ENCODE measurements around the gene ARL13A.
"Not testable (repeated sequence)": the region's sequence is repeated elsewhere in the genome, so short reads cannot be mapped to it uniquely, and the experiment has no call there.

ARL13A gene

DNA sequence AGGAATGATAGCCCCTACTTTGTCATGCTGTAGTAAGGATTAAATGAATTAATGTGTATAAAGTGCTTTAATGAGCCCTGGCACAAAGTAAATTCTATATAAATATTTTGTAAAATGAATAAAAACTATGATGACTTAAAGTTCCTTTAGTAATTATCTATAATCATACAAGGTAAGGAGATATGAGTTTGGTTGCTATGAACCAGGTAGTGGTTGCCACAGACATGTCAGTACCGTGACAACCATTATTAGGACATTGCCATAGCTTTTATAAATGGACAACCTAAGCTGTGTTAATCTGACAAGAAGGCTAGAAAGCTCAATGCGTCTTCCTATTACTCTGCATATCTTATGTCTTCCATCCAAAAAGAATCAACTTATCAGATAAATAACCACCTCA, at the start of gene ARL13A:
ARL13A (plus strand) TSS at position 301 of the 400 bp plus-strand sequence. CDS start 3,982 bp downstream, outside the sequence.
- DNase-seq (no peak), ATAC-seq (no peak)

DNA sequence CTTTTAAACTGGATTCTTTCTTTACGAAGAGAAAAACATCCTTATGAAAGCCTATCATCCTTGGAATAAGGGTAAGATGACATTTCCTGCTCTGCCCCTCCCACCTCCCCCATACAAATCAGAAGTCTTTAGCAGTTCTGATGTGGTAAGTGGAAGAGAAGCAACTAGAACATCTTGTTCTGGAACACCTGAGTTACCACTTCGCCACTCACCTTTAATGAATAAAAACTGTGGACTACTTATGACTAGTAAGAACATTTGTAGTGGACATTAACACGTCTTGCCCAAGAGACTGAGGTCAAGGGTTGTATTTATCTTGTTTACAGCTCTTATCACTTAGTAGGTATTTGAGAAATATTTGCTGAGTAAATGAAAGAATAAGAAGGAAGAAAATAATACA, 45.1 kb upstream of the ARL13A start:
- no peak for DNase-seq
- no peak for ATAC-seq

DNA sequence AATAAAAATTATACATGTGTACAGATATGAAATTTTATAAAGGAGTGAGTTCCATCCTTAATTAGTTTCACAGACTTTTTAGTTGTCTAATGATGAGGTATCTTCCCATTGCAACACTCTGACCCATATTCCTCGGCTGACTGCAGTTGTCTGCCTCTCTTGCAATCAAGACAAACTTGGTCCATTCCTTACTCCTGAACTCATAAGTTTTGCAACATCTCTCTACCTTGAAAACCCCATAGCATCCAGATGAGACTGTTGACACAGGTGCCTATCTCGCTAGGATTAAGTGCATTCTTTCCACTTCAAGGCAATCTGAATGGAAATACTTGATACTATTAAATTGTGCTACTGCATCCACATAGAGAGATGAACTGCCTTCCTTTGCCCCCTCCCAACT, 43.1 kb upstream of the ARL13A start:
- ATAC-seq (no peak), DNase-seq (no peak)

DNA sequence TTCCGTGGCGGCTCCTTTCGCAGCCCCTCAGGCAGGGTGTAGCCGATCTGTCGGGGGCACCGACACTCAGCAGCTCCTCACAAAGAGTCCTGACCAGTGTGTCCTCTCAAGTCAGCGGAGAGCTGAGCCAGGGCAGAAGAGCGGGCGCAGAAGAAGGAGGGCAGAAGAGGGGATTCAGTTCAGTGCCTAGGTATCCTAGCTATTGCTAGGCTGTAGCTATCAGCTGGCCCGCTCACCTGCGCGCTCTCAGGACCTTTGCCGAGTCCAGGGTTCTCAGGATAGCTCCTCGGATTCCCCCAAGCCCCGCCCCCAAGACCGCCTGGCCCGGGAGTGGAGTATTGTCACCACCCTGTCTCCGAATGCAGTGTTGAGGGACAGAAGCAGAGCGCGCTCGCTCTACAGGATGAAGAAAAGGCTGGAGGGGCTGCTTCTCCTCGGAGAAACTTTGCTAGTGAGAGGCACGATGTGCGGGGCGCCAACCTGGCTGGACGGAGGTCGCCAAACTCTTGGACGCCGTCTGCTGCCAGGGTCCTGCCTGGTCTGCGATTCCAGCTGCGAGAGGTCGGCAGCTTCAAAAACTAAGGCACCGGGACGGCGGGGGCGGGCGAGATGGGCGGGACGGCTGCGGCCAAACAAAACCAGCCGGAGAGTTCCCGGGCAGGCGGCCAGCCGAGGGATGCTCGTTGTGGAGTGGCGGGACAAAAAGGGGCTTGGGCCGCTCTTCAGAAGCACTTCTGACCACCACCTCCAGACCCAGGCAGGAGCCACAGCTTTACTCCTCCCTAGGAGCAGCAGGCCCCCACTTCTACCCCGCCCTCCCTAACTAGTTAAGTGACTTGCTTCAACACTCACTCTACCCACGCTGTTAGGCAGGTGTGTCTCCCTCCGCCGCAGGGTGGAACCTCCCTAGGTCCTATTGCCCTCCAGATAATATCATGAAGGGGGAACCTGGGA, 40.6 kb upstream of the ARL13A start, which contains the start of gene XKRX:
XKRX (minus strand) TSS at position 258 of the 954 bp plus-strand sequence. CDS start 613 bp downstream, outside the sequence.
- DNase-seq (peak; percentile 41), ATAC-seq (peak; percentile 84)

DNA sequence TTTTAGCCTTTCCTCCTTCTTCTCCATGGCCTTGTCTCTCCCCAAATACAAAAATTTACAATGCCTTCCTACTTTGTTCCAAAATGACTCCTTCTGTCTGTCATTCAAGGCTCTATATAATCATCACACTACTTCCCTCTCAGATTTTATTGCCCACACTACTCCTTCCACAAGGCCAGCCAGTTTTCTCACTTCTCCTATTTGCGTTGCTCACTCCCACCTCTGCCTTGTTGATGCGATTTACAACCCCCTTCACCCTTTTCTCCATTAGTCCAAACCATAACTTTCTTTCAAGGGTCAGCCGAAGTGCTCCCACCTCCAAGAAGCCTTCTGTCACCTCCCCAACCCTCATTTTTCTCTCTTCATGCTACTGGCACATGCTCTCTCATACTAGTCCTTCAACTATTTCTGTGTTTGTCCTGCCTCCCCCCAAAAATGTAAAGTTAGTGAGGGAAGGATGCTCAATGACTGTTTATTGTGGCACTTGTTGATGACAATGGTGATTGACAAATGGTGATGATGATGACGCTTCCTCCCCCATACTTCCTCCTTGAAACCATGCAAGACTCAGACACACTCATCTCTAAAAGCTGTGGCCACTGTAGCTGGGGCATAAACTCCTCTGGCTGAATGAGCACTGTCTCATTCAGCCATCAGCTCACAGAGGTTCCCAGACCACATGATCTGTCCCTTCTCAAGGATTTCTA, 38.1 kb upstream of the ARL13A start:
- ATAC-seq (peak; percentile 70), DNase-seq (no peak)

DNA sequence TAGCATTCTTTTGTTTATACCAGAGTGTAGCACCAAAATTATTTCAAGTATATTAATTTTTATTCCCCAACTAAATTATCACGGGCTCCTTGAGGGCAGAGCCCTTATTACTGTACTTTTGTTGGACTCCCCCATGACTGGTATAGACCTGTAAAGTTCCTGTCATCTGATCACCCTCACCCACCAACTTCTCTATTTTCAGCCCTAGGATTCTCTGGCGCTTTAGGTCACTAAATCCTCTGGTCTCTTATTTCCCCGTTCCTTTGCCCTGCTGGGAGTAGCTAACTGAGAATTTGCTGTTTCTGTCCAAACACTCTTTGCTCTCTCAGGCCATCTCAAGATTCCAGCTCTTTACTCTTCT, 37.6 kb upstream of the ARL13A start:
- ATAC-seq (no peak), DNase-seq (no peak)

DNA sequence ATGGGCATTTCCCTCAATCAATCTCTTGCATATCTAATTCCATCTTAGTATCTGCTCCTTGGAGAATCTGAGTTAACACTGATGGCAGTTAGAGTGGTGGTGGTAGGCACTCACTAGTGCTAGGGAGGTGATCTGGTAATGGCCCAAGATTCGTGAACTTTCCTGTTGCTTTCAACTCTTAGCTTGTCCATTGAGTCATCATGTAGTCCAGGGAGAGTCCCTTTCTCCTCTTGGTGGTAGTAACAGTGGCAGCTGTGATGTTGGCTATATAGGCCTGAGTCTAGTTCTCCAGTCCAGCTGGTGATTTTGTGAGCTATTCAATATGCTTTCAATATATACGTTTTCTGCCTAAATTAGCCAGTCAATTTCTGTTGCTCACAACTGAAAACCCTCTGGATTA, 33.7 kb upstream of the ARL13A start:
- ATAC-seq (peak; percentile 28), DNase-seq (no peak)

DNA sequence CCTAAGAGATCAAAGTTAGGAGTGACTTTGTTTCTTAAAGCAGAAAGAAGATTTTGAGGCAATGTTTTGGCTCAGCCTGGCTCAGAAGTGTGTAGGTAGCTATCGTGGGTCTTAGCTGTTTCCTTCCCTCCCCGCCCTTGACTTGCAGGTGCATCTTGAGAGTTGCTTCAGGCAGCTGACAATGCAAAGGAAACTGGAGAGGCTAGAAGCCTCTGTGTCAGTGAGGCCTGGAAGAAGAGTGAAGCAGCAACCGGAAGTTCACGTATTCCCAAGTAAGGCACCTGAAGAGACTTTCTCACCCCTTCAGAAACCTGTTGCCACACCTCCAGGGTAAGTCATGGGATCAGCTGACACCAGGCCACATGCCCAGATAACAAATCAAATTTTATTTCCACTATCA, 30.2 kb upstream of the ARL13A start:
- no peak for ATAC-seq
- DNase-seq, result no peak

DNA sequence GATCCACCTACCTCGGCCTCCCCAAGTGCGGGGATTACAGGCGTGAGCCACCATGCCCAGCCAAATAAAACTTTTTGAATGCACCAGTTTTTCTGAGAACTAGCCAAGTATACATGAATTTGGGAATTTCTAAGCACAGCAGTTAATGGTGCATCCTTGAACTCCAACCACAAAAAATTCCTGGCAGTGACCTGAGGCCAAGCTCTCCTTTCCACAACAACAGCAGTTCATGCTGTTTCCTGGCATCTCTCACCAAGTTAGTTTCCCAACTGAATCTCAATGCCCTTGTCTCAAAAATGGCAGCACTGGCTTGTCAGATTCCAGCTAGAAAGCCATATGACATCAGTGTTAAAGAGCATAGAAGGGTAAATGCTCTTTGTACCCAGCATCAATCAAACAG, 24.9 kb upstream of the ARL13A start:
- DNase-seq, result no peak
- ATAC-seq, result no peak

DNA sequence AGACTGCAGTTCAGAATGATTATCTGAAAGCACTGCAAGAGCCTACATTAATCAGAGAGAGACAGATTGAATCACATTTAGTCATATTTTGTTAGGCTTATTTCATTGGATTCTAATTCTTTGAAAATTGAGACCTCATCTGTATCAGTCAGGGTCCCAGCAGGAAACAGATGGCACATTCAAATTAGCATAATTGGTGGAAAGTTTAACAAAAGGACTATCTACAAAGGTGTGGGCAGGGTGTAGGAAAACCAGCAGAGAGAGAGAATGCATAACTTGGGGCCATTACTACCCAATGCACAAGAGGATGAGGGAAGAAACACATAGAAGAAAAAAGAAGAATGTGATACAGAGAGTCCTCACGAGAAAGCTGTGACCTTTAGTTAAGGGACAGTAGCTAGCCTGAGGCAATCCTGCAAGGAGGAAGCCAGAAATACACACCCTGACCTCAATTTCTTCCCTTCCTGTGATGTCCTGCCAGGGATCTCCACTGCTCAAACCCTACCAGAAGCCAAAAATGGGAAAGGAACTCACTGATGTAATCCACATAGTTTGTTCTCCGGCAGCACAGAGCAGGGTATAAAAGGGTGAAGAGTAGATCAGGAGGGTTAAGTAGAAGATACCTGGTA, 23.1 kb upstream of the ARL13A start:
- DNase-seq (no peak), ATAC-seq (no peak)

DNA sequence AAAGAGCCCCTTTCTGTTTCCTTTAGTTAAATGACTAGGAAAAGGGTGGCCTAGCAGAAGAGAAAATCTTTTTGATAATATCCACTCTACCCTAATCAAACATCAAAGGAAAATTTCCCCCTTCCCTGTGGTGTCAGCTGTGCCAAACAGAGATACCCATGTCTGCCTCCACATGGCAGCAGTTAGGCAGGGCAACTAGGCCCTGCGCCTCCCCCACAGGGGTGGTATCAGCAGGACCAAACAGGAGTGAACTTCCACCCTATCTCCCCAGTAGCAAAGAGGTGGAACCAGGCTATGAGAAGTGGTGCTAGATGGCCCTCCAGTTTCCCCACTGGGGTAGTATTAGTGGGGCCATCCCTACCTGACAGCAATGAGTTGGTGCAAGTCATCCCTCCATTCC, 21.0 kb upstream of the ARL13A start:
- no peak for DNase-seq
- no peak for ATAC-seq

DNA sequence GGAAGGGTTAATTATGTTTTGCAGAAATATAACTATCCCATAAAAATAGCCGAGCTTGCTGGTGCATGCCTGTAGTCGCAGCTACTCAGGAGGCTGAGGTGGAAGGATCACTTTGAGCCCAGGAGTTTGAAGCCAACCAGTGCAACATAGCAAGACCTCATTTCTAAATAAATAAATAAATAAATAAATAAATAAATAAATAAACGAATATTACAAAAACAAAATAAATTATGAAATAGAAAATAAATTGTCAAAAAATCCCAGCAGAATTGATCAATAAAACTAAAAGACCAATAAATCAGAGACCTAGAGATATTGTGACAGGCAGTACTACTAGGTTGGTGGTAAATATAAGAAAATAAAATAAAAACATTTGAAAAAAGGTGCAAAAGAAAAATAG, 6.7 kb upstream of the ARL13A start:
- DNase-seq (no peak), ATAC-seq (no peak)

DNA sequence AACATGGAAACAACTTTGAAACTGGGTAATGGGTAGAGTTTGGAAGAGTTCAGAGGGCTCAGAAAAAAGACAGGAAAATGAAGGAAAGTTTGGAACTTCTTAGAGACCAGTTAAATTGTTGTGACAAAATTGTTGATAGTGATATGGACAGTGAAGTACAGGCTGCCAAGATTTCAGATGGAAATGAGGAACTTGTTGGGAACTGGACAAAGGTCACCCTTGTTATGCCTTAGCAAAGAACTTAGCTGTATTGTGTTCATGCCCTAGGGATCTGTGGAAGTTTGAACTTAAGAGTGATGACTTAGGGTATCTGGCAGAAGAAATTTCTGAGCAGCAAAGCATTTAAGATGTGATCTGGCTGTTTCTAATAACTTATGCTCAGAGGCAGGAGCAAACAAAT, 5.1 kb upstream of the ARL13A start:
- DNase-seq (no peak), ATAC-seq (no peak)

DNA sequence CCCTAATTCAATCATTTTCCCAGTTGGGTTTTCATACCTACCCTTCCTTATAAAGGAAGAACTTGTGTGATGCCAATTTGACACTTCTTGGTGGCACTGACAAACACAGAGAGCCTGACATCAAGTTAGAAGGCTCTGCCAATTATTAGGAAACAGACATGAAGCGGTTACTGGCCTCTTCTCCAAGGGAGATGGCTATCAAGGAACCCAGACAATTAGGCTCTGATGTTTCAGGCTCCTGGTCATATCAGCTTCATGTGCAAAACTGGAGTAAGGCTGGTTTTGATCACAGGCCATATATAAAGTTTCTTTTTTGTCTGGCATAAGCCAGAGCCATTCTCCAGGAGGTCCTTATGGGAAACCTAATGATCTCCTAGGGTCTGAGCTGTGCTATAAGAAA, 428 bp downstream of the ARL13A start:
- ATAC-seq, result no peak

DNA sequence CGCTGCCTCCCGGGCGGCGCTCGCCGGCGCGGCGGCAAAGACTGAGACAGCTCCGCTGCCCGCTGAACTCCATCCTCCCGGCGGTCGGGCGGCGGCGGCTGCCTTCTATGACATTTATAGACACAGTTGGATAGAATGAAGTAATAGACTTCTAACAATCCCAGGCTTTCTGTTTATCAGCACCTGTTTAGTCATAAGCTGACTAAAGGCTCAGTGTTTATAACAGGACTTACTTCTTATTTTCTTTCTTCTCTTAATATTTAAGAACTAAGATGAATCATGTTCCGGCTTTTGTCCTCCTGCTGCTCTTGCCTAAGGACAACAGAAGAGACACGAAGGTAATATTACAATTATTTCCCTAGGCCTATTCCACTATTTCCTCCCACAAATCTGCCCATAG, 3.9 kb downstream of the ARL13A start:
- ATAC-seq (no peak), DNase-seq (no peak)

More for the DNA sequence above, 428 bp downstream of the ARL13A start:
- DNase-seq, result no peak

DNA sequence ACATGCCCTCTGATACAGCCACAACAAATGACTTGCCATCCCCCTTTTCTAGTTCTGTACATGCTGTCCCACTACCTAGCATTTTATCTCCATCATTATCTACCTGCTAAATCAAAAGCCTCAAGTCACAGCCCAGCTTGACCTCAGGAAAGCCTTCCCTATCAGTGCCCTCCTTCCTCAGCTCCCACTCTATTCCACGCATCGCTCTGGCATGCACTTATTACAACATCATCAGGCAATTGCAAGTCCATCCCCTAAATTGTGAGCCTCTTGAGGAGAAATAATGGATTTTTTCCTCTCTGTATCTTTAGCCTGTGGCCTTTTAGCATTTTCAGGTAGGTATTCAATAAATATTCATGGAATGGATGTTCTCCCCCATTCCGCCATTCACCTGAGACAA, 5.7 kb downstream of the ARL13A start:
- DNase-seq (no peak), ATAC-seq (no peak)

DNA sequence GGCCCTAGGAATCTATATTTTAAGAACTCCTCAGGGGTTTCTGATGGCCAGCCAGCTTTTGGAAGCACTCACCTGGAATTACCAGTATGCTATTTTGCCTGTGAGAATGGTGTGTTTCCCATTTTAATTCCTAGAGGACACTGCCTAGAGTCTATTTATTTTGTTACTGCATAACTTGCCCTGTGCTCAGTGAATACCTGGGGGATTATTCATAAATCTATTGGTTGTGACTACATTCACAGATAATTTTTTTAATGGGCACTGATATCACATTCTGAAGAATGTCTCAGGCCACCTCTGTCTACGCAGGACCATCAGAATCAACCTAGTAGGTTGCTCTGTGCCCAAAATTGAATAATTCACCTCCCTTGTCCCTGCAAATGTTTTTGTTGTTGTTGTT, 6.7 kb downstream of the ARL13A start:
- ATAC-seq (no peak), DNase-seq (no peak)

DNA sequence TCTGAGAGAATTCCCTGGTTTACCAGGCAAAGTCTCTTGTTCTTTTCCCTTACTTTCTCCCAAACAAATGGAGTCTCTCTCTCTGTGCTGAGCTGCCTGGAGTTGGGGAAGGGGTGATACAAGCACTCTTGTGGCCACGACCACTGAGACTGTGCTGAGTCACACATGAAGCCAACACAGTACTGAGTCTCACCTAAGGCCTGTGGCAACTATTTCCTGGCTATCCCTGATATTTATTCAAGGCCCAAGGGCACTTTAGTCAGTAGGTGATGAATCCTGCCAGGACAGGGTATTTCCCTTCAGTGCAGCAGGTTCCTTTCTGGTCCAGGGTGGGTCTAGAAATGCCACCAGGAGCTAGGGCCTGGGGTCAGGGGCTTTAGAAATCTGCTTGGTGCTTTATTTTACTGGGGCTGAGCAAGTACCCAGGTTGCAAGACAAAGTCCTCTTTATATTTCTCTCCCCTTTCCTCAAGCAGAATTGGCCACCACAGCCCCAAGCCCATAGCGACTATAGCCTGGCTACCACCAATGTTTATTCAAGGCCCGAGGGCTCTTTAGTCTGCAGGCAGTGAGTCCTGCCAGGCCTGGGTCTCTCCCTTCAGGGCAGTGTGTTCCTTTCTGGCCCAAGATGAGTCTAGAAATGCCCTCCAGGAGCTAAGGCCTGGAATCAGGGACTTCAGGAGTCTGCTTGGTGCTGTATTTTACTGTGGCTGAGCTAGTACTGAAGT, 10.5 kb downstream of the ARL13A start:
- no peak for ATAC-seq
- no peak for DNase-seq

DNA sequence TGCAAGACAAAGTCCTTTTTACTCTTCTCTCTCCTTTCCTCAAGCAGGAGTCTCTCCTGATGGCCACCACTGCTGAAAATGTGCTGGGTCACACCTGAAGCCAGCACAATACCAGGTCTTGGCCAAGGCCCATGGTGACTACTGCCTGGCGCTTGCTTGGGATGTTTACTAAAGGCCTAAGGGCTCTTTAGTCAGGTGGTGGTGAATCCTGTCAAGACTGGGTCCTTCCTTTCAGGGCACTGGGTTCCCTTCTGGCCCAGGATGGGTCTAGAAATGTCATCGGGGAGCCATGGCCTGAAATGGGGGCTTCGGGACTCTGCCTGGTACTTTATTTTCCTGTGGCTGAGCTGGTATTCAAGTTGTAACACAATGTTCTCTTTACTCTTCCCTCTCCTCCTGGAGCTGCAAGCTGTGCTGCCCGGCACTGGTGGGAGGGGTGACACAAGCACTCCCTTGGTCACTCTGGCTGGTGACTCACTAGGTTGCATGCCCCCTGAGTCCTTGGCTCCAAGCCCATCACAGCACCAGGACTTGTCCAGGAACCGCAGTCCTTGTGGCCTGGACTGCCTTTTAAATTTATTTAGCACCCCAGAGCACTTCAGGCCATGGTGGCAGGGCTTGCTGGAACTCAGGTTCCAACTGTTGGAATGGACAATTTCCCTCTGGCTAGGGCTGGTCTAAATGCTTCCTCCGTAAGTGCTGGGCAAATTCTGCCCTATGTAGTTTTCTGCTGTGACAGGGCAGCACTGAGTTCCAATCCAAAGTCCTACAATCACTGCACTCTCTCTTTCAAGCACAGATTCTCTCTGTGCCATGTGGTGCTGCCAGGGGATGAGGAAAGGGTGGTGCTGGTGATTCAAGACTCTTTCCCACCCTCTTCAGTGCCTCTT, 11.3 kb downstream of the ARL13A start:
- DNase-seq, result no peak

DNA sequence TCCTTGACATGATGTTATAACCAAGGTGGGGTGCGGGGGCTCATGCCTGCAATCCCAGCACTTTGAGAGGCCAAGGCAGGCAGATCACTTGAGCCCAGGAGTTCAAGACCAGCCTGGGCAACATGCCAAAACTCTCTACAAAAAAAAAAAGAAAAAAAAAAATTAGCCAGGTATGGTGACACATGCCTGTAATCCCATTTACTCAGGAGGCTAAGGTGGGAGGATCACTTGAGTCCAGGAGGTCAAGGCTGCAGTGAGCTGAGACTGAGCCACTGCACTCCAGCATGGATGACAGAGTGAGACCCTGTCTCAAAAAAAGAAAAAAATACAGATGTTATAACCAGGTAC, 12.0 kb downstream of the ARL13A start:
- ATAC-seq, result not testable (repeated sequence)

More for the DNA sequence above, 11.3 kb downstream of the ARL13A start:
- no peak for ATAC-seq

DNA sequence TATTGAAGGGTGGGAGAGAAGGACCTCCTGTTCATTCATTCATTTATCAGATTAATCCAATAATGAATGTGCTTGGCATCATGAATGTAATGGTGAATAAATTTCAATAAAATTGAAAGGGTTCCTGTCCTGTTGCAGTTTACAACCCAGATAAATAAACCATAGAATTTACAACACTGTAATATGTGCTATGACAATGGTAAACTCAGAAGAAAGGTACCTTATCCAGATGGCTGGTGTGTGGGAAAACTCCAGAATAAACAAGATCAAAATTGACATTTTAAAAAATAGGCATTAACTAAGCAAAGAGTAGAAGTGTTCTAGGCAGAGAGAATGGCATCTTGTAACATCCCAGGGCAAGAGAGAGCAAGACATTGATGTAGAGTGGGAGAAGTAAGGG, 15.3 kb downstream of the ARL13A start:
- ATAC-seq, result no peak
- DNase-seq, result no peak

More for the DNA sequence above, 12.0 kb downstream of the ARL13A start:
- not testable (repeated sequence) for DNase-seq
